Activated naive CD8-positive, alpha-beta T cell (primary cell): ENCODE measurements around the gene CCDC116.

Experiments used
- H3K27ac Mint-ChIP-seq: one replicate; pipeline ENCODE4 v1.8.0; 2021; ENCODE audit warnings: mixed read lengths
- H3K27me3 Mint-ChIP-seq: one replicate; pipeline ENCODE4 v1.8.0; 2021; ENCODE audit warnings: mixed read lengths
- H3K36me3 Mint-ChIP-seq: one replicate; pipeline ENCODE4 v1.8.0; 2021; ENCODE audit warnings: mixed read lengths
- H3K4me1 Mint-ChIP-seq: one replicate; pipeline ENCODE4 v1.8.0; 2021; ENCODE audit warnings: low read depth, mixed read lengths
- H3K4me3 Mint-ChIP-seq: one replicate; pipeline ENCODE4 v1.8.0; 2021; ENCODE audit warnings: mild to moderate bottlenecking, mixed read lengths
- H3K9me3 Mint-ChIP-seq: one replicate; pipeline ENCODE4 v1.8.0; 2021; ENCODE audit warnings: low read depth, mixed read lengths

CCDC116 gene

DNA sequence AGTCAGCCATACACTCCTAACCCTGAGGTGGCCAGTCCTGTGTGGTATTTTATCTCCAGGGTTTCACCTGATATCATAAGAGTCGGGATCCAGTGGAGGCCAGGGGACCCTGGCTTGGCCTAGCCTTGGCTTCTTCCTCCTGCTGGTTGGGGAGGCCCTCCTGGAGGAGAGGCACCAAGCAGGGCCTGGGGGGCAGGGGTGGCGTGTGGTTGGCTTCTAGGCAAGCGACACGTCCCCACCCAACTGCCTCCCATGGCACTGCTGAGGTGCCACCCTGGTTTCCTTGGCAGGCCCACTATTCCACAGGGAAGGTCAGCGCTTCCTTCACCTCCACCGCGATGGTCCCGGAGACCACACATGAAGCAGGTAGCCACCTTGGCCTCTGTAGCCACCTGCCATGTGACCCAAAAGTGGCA is 53.6 kb downstream of the CCDC116 start:
- Mint-ChIP-seq H3K4me3 (no peak overlapping the region), H3K9me3 (no peaks in the 10 kb centered on the region), H3K27me3 (no peaks in the 10 kb centered on the region), H3K4me1 (peaks cover 8% of the 10 kb centered on the region), H3K27ac (no peak overlapping the region), H3K36me3 (peaks cover 2% of the 10 kb centered on the region)
